Sciatic nerve (tissue), 2 donors: Measurements from ENCODE around the gene MON2. TPM values are rescaled to one million over a fixed set of nuclear protein-coding genes. Genes with fewer than 3 reads are reported as not detected.

ENCODE experiments used
- ATAC-seq: fragments of 200-7000 bp; cut with Tn5 transposase; one replicate; pipeline ENCODE4 v1.9.1; 2020; ENCODE audit warnings: mild to moderate bottlenecking, moderate library complexity
- DNase-seq: peaks from one replicate; pipeline ENCODE4 v3.0.0-alpha.2; 2020; ENCODE audit warnings: low spot score
- intact Hi-C: fragments of 100-400 bp; cut with DNase I; formaldehyde crosslinking; loops from one replicate; pipeline ENCODE4 v1.14.2; 2022
- total RNA-seq: library from RNA; stranded (reverse); fragmentation: NEBNext Ultra II Directional; extraction: Animal tissue kit (Norgen Biotek cat#: 25700); gene quantifications from one replicate; pipeline ENCODE4 v1.2.1, GENCODE V29; 2021
- donor health status: DM: no; HTN: no; CAD: no.
- donor health status: DM: no; HTN: no; CAD: no.

MON2 gene
- total RNA-seq, 1 donor from 2014 or later = 101 TPM

DNA sequence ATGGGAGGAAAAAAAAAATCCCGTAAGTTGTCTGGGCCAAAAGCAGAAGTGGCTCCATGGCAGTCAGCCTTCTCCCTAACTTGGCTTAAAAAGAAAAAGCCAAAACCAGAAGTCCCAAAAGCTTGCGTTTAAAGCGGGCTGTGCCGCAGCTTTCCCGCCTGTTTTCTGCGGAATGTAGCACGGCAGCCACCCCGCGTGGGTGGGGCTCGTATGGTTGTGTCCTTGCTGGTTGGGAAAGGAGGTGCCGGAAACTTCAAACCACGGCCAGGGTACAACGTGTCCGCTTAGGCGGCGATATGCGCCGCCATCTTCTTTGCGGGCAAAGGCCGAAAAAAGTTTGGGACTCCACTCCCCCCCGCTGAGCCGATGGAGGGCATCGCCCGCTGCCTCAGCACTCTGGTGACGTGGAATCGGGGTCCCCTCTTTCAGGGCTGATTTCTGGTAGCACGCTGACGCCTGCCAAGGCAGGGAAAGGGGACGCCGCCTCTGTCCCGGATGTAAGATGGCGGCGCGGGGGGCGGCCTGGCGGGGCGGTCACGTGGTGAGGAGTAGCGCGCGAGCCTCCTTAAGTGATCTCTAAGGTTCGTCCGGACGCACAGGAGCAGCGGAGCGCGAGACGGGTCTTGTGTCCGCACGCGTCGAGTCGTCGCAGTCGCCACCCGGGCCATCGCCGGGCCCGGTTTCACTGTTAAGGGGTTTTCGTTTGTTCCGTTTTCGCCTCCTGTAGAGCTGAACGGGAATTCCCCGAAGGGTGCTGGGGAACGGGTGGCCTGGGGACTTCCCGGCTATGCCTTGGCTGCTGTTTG, 135.8 kb downstream of the MON2 start:
- intact Hi-C loops = no loop called here
- peak; percentile 92 for ATAC-seq
- DNase-seq = peak; percentile 94

DNA sequence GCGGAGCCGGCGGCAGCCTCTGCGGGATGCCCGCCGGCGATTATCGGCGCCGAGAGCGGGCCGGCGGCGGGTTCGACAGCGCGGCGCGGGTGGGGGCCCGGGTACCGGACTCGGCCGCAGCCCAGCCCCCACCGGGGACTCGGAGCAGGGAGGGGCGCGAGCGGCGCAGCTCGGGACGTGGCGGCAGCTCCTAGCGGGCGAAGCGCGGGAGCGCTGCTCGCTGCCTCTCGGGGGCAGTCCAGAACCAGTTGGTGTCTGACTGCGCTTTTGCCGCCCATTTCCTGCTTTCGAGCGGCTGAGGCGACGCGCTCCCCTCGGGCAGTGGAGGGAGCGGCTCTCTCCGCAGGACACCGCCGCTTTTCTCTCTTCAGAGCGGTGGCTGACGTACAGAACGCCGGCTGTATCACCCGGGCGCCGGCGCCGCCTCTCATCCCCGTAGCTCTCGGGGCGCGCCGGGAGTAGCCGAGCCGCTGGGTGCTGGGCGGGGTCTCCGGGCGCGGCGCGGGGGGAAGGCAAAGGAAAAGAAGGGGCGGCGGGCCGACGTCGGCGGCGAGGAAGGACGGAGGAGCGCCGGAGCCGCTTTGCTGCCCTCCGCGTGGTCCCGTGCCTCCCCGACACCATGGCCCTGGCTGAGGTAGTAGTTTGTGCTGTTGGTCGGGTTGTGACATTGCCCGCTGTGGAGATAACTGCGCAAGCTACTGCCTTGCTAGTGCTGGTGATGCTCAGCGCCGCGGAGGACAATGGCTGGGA, 136.6 kb downstream of the MON2 start:
- ATAC-seq (peak; percentile 94), DNase-seq (peak; percentile 91)
- intact Hi-C loops = no loop called here

DNA sequence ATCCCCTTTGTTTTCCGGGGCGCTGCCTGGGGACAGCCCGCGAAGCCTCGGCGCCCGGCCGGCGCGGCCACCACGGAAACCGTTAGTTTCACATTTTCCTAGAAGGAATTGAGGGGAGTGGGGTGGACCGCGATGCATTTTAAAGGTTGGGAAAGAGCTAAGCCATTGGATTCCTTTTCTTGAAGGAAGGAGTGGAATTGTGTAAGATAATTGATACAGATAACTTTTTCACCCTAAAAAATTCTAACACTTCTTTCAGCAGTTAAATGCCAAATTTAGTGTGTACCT, 137.1 kb downstream of the MON2 start:
- no peak for ATAC-seq
- intact Hi-C loops = no loop called here
- DNase-seq = no peak

DNA sequence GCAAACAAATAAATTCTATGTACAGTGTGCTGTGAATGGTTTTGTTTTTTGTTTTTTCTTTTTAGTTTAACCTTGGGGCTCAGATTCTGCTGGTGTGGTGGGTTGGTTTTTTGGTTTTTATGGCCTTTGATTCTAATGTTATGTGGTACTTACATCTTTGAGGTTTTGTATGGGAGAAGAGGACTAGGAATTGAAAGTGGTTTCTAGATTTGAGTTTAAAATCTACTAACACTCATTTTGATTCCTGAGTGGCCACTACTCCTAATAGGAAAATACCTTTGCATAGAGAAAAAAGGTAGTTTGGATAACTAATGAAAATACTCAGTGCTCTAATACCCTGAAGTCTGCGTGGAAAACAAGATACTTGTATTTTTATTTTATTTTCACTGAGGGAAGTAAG, 137.7 kb downstream of the MON2 start:
- ATAC-seq = no peak
- no peak for DNase-seq
- intact Hi-C loops = no loop called here

DNA sequence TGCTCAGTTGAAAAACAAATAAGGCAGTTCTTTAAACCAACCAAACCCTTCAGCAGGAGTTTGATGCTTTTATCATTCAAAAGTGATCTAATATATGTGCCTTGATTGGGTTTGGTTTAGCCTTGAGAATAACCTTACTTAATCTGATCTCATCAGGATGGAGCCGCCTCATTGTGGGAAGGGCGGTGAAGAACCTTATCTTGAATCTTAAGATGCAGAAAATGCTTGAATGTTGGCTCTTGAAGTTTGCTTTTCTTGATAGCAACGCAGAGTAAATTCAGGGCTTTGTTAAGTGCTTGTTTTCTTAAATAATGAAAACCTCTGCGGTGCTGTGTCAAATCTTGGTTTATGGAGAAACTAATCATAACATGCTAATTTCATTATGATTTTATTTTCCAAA, 138.2 kb downstream of the MON2 start:
- DNase-seq = no peak
- intact Hi-C loops = loop anchor here (5.0 kb wide), 1 partner anchor 187 kb away; no protein-coding TSS in a partner anchor
- ATAC-seq = no peak

DNA sequence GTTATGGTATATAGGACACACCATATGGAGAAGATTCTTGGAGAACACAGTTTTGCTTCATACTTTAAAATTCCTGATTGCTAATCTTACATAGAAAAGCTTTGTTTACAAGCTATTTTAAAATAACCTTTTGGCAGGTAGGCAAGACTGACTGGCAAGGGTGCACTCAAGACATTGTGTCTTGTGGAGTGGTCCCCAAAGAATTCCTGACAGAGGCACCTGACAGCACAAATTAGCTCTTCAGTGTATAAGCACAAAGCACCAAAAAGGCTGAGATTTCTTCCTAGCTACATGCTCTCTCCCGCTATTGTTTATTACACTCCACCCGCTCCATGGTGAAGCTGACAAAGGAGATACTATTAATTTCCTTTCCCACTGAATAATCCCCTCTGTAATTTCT, 139.4 kb downstream of the MON2 start:
- DNase-seq = no peak
- intact Hi-C loops = loop anchor here (5.0 kb wide), 1 partner anchor 186 kb away; no protein-coding TSS in a partner anchor
- ATAC-seq = no peak

DNA sequence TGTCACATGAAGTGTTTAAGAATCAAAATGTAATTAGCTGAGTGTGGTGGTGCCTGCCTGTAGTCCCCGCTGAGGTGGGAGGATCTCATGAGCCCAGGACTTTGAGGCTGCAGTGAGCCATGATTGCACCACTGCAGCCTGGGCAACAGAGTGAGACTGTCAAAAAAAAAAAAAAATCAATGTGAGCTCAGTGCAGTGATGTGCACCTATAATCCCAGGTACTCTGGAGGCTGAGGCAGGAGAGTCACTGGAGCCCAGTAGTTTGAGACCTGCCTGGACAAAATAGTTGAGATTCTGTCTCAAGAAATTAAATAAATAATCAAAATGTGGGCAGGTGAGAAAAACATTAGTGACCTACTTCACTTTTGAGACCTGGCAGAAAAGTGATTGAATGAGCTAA, 140.0 kb downstream of the MON2 start:
- intact Hi-C loops = loop anchor here (5.0 kb wide), 1 partner anchor 186 kb away; no protein-coding TSS in a partner anchor
- DNase-seq = no peak
- ATAC-seq = no peak

DNA sequence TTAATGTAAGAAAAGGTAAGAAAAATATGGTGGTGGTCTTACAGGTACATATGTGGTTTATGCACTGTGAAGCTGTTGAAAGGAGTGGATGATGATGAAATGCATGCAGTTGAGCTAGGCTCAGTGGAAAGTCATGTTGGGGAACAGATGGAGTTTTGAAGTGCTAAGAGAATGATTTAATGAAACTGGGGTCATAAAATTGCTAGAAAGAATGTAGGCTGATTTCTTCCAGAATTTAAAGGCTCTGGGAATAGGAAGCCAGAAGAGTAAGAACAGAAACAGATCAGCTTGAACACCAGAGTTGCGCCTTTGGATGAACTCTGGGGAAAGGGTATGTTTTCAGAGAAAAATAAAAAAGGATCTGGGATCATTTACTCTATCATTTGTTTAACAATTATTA, 146.5 kb downstream of the MON2 start:
- intact Hi-C loops = no loop called here
- no peak for DNase-seq
- peak; percentile 83 for ATAC-seq

DNA sequence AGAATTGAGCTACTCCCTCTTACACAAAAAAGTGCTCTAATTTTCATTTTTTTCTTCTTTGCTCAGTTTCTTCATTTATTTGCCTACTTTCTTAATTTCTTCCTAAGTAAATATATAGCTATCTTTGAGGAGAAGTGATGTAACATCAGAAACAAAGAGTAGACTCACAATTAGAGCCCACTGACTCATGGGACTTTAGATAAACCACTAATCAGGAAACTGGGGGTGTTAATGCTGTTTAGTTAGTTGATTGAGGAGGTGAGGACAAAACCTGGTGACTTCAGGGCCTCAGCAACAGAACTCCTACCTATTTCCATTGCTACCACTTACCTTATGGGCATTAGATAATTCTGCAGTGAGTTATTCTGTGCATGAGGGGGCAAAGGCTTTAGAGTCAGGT, 151.7 kb downstream of the MON2 start:
- intact Hi-C loops = no loop called here
- DNase-seq = no peak
- no peak for ATAC-seq

DNA sequence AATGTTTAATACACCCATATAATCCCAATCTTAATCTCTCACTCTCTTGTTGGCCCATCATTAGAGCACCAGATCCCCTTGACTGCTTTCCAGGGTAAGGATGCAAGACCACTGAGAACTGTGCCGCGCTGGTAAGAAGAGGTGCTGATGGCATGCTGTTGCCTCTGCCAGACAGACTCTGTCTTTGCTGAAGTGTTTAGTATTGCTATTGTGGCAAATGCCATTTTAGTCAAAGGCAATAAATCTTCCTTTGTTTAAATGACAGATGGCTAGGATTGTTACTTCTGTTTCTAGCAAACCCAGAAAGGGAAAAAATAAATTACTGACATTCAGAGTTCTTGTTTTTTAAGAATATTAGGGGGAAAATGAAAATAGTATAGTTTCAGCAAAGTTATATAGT, 152.3 kb downstream of the MON2 start:
- intact Hi-C loops = no loop called here
- ATAC-seq (no peak), DNase-seq (no peak)

DNA sequence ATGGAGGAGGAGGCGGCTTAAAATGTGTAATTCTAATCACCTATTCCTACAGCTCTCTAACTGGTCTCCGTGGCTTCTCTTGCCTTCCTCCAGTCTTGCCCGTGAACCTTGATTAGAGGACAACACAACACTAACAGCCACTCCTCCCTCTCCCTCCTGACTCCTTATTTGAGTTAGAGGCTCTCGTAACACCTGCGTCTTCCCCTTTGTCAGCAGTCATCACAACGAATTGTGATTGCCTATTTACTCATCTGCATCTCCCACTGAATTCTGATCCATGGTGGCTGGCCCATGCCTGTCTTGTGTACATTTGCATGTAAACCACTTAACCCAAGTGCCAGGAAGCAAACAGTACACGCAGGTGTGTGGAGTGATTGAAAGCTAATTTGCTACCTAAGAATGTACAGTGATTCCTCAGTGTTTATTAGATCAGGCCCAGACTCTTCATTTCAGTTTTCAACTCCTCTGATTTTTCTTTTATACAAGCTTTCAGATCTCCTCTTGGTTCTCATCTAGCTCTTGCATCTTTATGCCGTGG, 154.5 kb downstream of the MON2 start:
- intact Hi-C loops = no loop called here
- ATAC-seq = no peak
- no peak for DNase-seq

DNA sequence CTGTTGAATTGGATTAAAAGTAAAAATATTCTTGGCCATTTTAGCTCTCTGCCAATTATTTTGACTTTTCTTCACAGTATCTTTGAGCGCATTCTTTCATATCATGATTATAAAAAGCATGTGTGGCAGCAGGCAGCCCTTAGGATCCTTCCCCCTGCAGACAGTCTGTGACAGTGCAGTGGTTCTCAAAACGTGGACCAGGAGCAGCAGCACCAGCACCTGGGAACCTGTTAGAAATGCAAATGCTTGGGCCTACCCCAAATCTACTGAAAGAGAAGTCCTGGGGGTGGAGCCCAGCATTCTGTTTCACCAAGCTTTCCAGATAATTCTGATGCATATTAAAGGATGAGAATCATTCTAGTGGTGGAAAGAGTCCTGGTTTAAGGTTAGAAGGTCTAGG, 155.6 kb downstream of the MON2 start:
- intact Hi-C loops = no loop called here
- DNase-seq (no peak), ATAC-seq (no peak)

DNA sequence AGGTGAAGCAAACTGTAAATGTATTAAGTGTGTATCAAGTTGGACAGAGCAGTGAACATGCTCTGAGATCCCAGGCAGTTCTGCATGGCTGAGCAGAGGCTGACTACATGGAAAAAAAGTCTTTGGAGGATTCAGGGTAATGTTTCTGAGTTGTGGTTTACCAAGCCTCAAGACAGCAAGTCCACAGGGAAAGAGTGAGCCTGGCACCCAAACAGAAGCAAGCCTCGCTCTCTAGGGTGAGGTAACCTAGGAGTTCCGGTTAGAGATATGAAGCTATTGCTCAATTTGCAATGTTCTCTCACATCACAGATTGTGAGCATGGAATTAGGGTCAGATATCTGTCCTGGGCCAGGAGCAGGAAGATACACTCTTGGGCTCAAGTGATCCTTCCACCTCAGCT, 158.6 kb downstream of the MON2 start:
- intact Hi-C loops = no loop called here
- ATAC-seq (peak; percentile 42), DNase-seq (no peak)

DNA sequence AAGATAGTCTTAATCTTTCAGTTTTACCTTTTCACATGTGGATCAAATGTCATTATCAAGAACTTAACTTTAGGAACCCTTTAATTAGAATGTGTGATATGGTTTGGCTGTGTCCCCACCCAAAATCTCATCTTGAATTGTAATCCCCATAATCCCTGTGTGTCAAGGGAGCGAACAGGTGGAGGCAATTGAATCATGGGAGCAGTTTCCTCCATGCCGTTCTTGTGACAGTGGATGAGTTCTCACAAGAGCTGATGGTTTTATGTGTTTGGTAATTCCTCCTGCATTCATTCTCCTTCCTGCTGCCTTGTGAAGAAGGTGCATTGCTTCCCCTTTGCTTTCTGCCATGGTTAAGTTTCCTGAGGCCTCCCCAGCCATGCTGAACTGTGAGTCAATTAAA, 160.6 kb downstream of the MON2 start:
- intact Hi-C loops = no loop called here
- ATAC-seq = no peak

DNA sequence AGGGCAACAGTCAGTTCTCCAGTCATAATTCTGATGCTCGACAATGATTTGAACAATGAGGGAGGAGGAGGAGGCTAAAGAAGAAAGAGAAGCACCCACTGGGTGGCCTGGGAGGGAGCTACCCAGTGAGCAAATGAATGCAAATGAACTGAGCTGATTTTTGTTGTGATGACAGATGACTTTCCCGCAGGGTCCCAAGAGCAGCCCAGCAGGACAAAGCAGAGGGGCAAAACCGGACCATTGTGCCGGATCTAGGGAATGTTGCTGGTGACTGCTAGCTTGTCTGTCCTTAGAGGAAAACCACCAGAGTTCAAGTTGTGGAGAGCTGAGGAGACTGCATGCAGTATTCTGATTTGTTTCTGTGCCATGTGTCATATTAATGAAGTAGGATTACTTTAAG, 162.8 kb downstream of the MON2 start:
- intact Hi-C loops = no loop called here
- no peak for DNase-seq
- ATAC-seq = no peak

More for the DNA sequence above, 160.6 kb downstream of the MON2 start:
- DNase-seq = no peak

DNA sequence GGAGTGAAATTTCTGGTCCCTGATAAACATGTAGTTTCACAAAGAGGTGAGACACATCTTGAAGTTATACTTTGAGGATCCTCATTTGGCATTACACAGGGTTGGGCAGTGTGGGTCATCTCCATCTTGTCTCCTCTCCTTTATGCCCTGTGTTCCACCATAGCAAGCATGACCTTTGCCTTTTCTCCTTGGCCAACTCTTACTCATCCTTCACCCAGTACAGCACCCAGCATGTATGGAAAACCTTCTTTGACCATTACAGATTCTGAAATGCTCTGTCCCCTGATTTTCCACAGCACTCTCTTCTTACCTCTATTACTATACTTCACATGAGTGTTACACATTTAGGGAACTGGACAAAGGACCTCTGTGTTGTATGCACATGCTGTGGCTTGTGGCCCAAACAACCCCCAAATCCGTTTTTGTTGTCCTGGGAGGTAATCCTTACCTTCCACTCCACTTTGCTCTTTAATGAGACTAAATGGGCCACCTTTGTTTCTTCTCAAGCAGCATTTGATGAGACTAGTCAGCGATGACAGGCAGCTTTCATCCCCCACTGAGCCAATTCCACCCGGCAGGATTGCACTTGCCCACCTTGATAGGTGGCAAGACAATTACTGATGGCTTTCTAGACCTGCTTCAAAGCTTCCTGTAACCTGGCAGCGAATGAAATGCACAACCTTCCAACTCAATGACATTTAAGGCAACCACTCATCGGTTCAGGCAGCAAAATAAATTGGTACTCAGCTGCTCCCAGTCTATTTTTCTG, 163.5 kb downstream of the MON2 start:
- ATAC-seq (no peak), DNase-seq (no peak)
- intact Hi-C loops = no loop called here

DNA sequence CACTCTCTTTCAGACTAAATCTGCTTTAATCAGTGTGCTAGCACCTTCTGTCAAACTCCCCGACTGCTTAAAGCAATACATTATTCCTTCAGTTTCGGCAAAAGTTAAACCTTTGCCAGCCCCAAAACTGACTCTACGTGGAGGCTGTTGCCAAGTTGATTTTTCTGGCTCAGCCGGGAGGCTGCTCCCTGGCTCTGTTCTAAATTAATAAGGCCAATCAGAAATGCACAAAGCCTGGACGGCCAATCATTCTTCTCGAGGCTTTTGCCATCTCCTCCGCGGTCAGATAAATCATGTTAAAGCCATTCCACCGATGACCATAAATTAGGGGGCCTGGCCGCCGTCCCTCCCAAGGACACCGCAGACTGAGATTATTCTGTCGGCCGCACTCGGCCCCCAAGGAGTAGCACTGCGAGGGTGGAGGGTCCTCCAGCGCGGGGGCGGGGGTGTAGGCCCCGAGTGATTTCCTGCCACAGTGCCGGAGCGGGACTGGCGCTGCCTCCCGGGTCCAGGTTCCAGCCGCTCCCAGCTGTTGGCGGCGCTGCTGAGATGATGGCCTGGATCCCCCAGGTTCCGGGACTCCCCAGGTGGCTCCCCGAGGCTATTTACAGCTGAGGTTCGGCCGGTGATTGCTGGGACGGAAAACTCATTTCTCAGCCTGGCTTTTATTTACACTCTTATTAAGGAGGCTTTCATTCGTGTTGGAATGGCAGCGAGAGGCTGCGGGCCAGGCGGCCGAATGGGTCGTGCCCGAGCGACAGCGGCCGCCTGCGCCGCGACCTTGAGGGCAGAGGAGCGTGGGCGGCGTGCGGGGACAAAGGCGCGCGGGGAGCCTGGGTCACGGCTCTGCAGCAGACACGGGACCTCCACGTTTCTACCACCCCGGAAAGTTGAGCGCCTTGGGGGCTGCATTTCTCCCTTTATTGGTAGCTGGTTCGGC, 165.1 kb downstream of the MON2 start:
- intact Hi-C loops = no loop called here
- DNase-seq (peak; percentile 82), ATAC-seq (peak; percentile 88)

DNA sequence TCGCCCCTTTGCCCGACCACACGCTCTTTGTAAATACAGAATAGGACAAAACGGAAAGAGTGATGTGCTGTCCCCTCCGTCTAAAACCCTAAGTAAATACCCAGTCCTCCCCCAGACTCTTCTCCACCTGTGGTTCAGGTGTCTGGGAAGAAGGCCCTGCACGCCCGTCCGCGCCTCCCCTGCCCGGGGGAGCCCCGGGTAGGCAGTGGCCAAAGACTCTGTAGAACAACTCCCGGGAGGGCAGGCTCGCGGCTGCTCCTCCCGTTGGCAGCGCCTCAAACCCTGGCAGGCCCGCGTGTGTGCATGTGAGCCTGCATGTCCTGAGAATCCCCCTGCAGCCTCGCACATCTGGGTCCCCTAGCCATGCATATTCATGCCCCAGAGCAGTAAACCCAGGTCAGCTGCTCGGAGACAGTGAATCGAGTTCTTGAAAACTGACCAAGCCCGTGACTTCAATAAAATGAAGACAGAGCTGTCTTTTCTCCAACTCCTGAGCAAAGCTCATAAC, 165.8 kb downstream of the MON2 start:
- ATAC-seq = peak; percentile 74
- intact Hi-C loops = no loop called here
- peak; percentile 77 for DNase-seq
